HepG2 (cell line): ENCODE data around the gene BYSL. TPM values are rescaled to one million over a fixed set of nuclear protein-coding genes. Genes with fewer than 3 reads are reported as not detected.
A peak's percentile ranks its signal among the peaks of the same experiment; 100 is the strongest.

Source experiments
- ARHGAP35 ChIP-seq: sonication (generic); formaldehyde crosslinking; IDR thresholded peaks from 2 replicates; pipeline ENCODE4 v1.9.0; 2022; ENCODE audit warnings: mild to moderate bottlenecking, inconsistent platforms, moderate library complexity, missing genetic modification reagents, borderline replicate concordance
- ASH2L ChIP-seq: fragments of 300-600, 200-600 bp; sonication (generic); IDR thresholded peaks from 2 replicates; pipeline ENCODE4 v1.7.0; 2017; ENCODE audit warnings: low read depth, mild to moderate bottlenecking, moderate library complexity, mixed read lengths, low read length; ENCODE audit not compliant: insufficient read length
- CBX2 ChIP-seq, 2 experiments: fragments of 200-600 bp in 1 of 2; sonication (generic); formaldehyde crosslinking in 1 of 2; IDR thresholded peaks; 2 replicates each; pipeline versions ENCODE4 v1.7.0 to v1.8.1; 2018 to 2022; ENCODE audit warnings: low read depth in 2 of 2, low read length in 1 of 2, mild to moderate bottlenecking in 1 of 2, missing genetic modification reagents in 1 of 2
- CREB1 ChIP-seq, 2 experiments: fragments of 450-650 bp in 1 of 2; IDR thresholded peaks; 2 replicates each; pipeline ENCODE4 v1.6.1; 2016 to 2017; ENCODE audit warnings: control low read depth in 1 of 2, mild to moderate bottlenecking in 1 of 2, missing compliant biosample characterization in 1 of 2, missing genetic modification characterization in 1 of 2
- DMAP1 ChIP-seq: IDR thresholded peaks from 2 replicates; pipeline ENCODE4 v1.6.1; 2016
- ELF3 ChIP-seq: IDR thresholded peaks from 2 replicates; pipeline ENCODE4 v1.6.1; 2016; ENCODE audit warnings: missing genetic modification reagents, missing compliant biosample characterization
- ETS1 ChIP-seq: sonication (generic); formaldehyde crosslinking; IDR thresholded peaks from 2 replicates; pipeline ENCODE4 v1.4.0; 2020; ENCODE audit warnings: missing genetic modification reagents
- PATZ1 ChIP-seq: sonication (generic); formaldehyde crosslinking; IDR thresholded peaks from 2 replicates; pipeline ENCODE4 v1.4.0; 2020; ENCODE audit warnings: missing genetic modification reagents
- RAD51 ChIP-seq: fragments of 450-650 bp; IDR thresholded peaks from 2 replicates; pipeline ENCODE4 v1.6.1; 2016; ENCODE audit warnings: borderline replicate concordance
- RXRB ChIP-seq: IDR thresholded peaks from 2 replicates; pipeline ENCODE4 v1.6.1; 2016; ENCODE audit warnings: borderline replicate concordance, missing genetic modification reagents, missing compliant biosample characterization
- SKI ChIP-seq: fragments of 450-650 bp; IDR thresholded peaks from one replicate; pipeline ENCODE4 v1.6.1; 2018; ENCODE audit warnings: mild to moderate bottlenecking; ENCODE audit not compliant: partially characterized antibody
- SP4 ChIP-seq: sonication (generic); formaldehyde crosslinking; IDR thresholded peaks from 2 replicates; pipeline ENCODE4 v1.8.1; 2023; ENCODE audit warnings: mild to moderate bottlenecking, missing genetic modification reagents
- TBX3 ChIP-seq: fragments of 450-650 bp; IDR thresholded peaks from 2 replicates; pipeline ENCODE4 v1.6.1; 2017; ENCODE audit warnings: antibody characterized with exemption, mild to moderate bottlenecking, inconsistent platforms, borderline replicate concordance
- TMF1 ChIP-seq: sonication (generic); formaldehyde crosslinking; IDR thresholded peaks from 2 replicates; pipeline ENCODE4 v1.8.1; 2022; ENCODE audit warnings: low read depth, missing genetic modification reagents
- TOPORS ChIP-seq: sonication (generic); formaldehyde crosslinking; IDR thresholded peaks from 2 replicates; pipeline ENCODE4 v1.8.0; 2023; ENCODE audit warnings: mild to moderate bottlenecking, missing genetic modification reagents
- ZBTB26 ChIP-seq: IDR thresholded peaks from 2 replicates; pipeline ENCODE4 v1.6.1; 2016; ENCODE audit warnings: missing compliant biosample characterization, missing genetic modification reagents, borderline replicate concordance
- ZBTB37 ChIP-seq: sonication (generic); formaldehyde crosslinking; IDR thresholded peaks from 2 replicates; pipeline ENCODE4 v1.4.0; 2020; ENCODE audit warnings: mild to moderate bottlenecking, missing genetic modification reagents
- ZFP37 ChIP-seq: sonication (generic); formaldehyde crosslinking; IDR thresholded peaks from 2 replicates; pipeline ENCODE4 v1.4.0; 2020; ENCODE audit warnings: missing genetic modification reagents, borderline replicate concordance
- ZNF672 ChIP-seq: sonication (generic); formaldehyde crosslinking; IDR thresholded peaks from 2 replicates; pipeline ENCODE4 v1.8.1; 2022; ENCODE audit warnings: missing genetic modification reagents
- ZNF709 ChIP-seq: sonication (generic); formaldehyde crosslinking; IDR thresholded peaks from 2 replicates; pipeline ENCODE4 v1.5.0; 2020; ENCODE audit warnings: mild to moderate bottlenecking, missing genetic modification reagents
- ZNF776 ChIP-seq: sonication (generic); formaldehyde crosslinking; IDR thresholded peaks from 2 replicates; pipeline ENCODE4 v1.4.0; 2020; ENCODE audit warnings: mild to moderate bottlenecking, missing genetic modification reagents
- ZSCAN21 ChIP-seq: sonication (generic); formaldehyde crosslinking; IDR thresholded peaks from 2 replicates; pipeline ENCODE4 v1.8.0; 2022; ENCODE audit warnings: mild to moderate bottlenecking, missing genetic modification reagents, moderate library complexity, borderline replicate concordance
- ZSCAN30 ChIP-seq: sonication (generic); formaldehyde crosslinking; IDR thresholded peaks from 2 replicates; pipeline ENCODE4 v1.5.0; 2020; ENCODE audit warnings: mild to moderate bottlenecking, missing genetic modification reagents
- ZZZ3 ChIP-seq: sonication (generic); formaldehyde crosslinking; IDR thresholded peaks from 2 replicates; pipeline ENCODE4 v1.4.0; 2020; ENCODE audit warnings: missing genetic modification reagents, mild to moderate bottlenecking, borderline replicate concordance
- polyA plus RNA-seq, 8 experiments: library from polyadenylated mRNA; depleted of rRNA in 3 of 8; stranded (reverse) in 7 of 8; unstranded in 1 of 8; fragments of >200 nt; fragmentation: Illumina TruSeq in 4 of 8; extraction: Trizol in 4 of 8; gene quantifications; 2 replicates each; pipeline versions ENCODE4 v1.2.1 to v1.2.3, GENCODE V29; 2011 to 2016; ENCODE audit warnings: low read depth in 4 of 8, missing spikeins in 1 of 8, mixed read lengths in 1 of 8; ENCODE audit not compliant: insufficient read depth in 1 of 8
- total RNA-seq, 5 experiments: library from RNA; depleted of rRNA; stranded (reverse); fragments of >200 nt; fragmentation: Illumina TruSeq; extraction: Trizol; gene quantifications; 2 replicates each; pipeline ENCODE4 v1.2.3, GENCODE V29; 2016; ENCODE audit warnings: low read depth in 1 of 5

Gene BYSL
- total and polyA plus RNA-seq, 2 of the 13 experiments (the other 11 are each of a cell fraction or from before 2014, with no cell fraction given) = 27.9 to 28.6 TPM

- TF ChIP-seq ZSCAN21 (CRISPR knock-in tag) (no peak), SKI (no peak), PATZ1 (CRISPR knock-in tag) (no peak), ZBTB26 (CRISPR knock-in tag) (no peak), ELF3 (CRISPR knock-in tag) (no peak), ZNF672 (CRISPR knock-in tag) (no peak), TOPORS (no peak), ETS1 (CRISPR knock-in tag) (no peak), RXRB (0 out of 2 replicates have a peak, but pooled peaks have one; percentile 8), TBX3 (no peak), CBX2 (IDR thresholded peaks at IDR 0.05; ENCODE audit: low read depth, low read length) (no peak), CBX2 (CRISPR knock-in tag; IDR thresholded peaks at IDR 0.05; ENCODE audit: low read depth) (no peak), CREB1 (IDR thresholded peaks at IDR 0.05) (no peak), CREB1 (CRISPR knock-in tag; IDR thresholded peaks at IDR 0.05) (no peak), TMF1 (CRISPR knock-in tag) (no peak), ZSCAN30 (0 out of 2 replicates have a peak, but pooled peaks have one; percentile 82), SP4 (CRISPR knock-in tag) (no peak), ZNF709 (no peak), ZNF776 (CRISPR knock-in tag) (no peak), ZFP37 (no peak), ZZZ3 (no peak), DMAP1 (CRISPR knock-in tag) (peak; percentile 18; the same call in 1 of the 2 replicates), ZBTB37 (0 out of 2 replicates have a peak, but pooled peaks have one; percentile 13), ASH2L (no peak), ARHGAP35 (no peak), RAD51 (no peak)
Measured at GRCh38 chr6:41942067-41942851, 21.0 kb downstream of the BYSL start (continued).
